Stomach smooth muscle (tissue), 2 donors: ENCODE measurements around the gene ZNF30.
"Not testable (repeated sequence)": the region's sequence is repeated elsewhere in the genome, so short reads cannot be mapped to it uniquely, and the experiment has no call there.

Experiments used
- H3K27ac ChIP-seq: one replicate; pipeline ENCODE4 v1.7.0; 2013; ENCODE audit warnings: mild to moderate bottlenecking, low read length, inconsistent platforms
- H3K27me3 ChIP-seq, 2 donors: one replicate each; pipeline ENCODE4 v1.7.0; 2013; ENCODE audit warnings: low read length in 2 of 2; ENCODE audit not compliant: insufficient read depth in 2 of 2, control insufficient read depth in 1 of 2
- H3K36me3 ChIP-seq, 2 donors: one replicate each; pipeline ENCODE4 v1.7.0; 2013; ENCODE audit warnings: low read length in 2 of 2; ENCODE audit not compliant: control insufficient read depth in 2 of 2, insufficient read depth in 2 of 2
- H3K4me1 ChIP-seq: one replicate; pipeline ENCODE4 v1.7.0; 2013; ENCODE audit warnings: low read length; ENCODE audit not compliant: control insufficient read depth, insufficient read depth
- H3K4me3 ChIP-seq, 2 donors: one replicate each; pipeline ENCODE4 v1.7.0; 2013; ENCODE audit warnings: low read length in 2 of 2
- H3K9ac ChIP-seq, 2 donors: one replicate each; pipeline ENCODE4 v1.7.0; 2013; ENCODE audit warnings: low read length in 2 of 2, mild to moderate bottlenecking in 1 of 2
- H3K9me3 ChIP-seq, 2 donors: one replicate each; pipeline ENCODE4 v1.7.0; 2013; ENCODE audit warnings: low read length in 2 of 2; ENCODE audit not compliant: control insufficient read depth in 2 of 2
- donor health status: healthy.
- donor health status: Pancreatic carcinoma.

The ZNF30 gene

DNA sequence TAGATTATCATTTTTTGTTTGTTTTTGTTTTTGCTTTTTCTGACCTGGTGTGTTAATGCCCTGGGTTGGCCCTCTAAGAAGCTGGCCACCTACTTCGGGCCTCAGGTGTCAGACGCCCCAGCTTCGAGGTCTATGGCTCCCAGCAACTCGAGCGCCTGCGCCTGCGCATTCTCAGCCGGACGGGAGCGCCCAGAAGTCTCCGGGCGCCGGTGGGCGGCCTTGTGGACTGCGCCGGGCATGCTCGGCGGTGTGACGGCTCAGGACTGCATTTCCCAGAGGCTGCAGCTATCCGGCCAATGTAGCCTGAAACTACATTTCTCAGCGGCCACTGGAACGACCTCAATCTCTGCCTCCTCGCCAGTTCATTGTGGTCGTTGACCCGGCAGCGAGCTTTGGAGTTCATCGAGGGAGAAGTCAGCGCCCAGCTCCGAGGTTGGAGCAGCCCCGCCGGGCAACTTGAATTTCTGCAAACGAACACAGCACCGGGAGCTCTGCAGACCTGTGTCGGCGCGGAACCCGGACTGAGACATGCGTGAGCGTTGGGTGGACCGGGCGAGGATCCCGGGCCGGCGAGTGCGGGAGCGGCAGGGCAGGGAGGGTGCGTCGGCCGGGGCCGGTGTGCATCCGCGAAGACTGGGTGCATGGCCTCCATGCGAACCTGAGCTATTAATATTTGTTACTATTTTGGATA, at the start of gene ZNF30:
Gene ZNF30 (plus strand): TSS at position 219 of the 691 bp plus-strand sequence. CDS start 3,045 bp downstream, outside the sequence.
- Histone ChIP-seq H3K9me3 (no peaks in the 10 kb centered on the region), H3K27ac (peak within 1 kb of the TSS; percentile 31), H3K36me3 (peaks cover 11% of the 10 kb centered on the region in 2 donors), H3K4me1 (peaks cover 5% of the 10 kb centered on the region), H3K27me3 (no peaks in the 10 kb centered on the region), H3K4me3 (peak within 1 kb of the TSS; percentile 85 to 87), H3K9ac (peak within 1 kb of the TSS; percentile 62 to 65)

DNA sequence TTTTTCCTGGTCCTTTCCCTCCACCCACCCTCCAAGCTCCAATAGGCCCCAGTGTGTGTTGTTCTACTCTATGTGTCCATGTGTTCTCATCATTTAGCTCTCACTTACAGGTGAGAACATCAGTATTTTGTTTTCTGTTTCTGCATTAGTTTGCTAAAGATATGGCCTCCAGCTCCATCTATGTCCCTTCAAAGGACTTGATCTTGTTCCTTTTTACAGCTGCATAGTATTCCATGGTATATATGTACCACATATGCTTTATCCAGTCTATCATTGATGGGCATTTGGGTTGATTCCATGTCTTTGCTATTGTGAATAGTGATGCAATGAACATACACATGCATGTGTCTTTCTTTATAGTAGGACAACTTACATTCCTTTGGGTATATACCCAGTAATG, 47.1 kb upstream of the ZNF30 start:
- Histone ChIP-seq H3K36me3 (no peaks in the 10 kb centered on the region), H3K27ac (no peak overlapping the region), H3K4me1 (no peaks in the 10 kb centered on the region), H3K4me3 (no peak overlapping the region), H3K27me3 (peaks cover 0 to 2% of the 10 kb centered on the region in 2 donors), H3K9me3 (peaks cover 0 to 12% of the 10 kb centered on the region in 2 donors), H3K9ac (no peak overlapping the region)

- Histone ChIP-seq H3K4me3 (no peak overlapping the region), H3K27ac (no peak overlapping the region), H3K27me3 (peaks cover 0 to 1% of the 10 kb centered on the region in 2 donors)
These were observed 46.7 kb upstream of the ZNF30 start for GRCh38 chr19:34880034-34880433.

DNA sequence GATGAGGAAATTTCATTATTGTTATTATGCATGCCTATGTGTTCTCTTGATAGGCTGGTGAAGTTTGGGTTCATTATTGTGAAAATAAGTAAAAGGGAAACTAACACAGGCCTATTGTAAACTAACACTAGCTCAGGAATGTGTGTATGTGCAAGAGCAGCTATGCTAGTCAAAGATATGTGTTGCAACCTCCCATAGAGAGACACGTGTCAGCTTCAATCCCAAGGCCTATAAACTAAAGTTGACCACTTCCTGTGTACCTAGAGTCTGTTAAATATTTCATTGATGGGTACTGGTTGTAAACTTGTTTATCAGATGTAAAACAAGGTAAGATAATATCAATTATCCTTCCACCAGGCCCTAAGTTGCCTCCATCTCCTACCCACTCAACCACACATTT, 44.7 kb upstream of the ZNF30 start:
- no peak overlapping the region for H3K4me3 ChIP-seq
- no peak overlapping the region for H3K9ac ChIP-seq
- no peaks in the 10 kb centered on the region for H3K36me3 ChIP-seq
- H3K27me3 ChIP-seq, result no peaks in the 10 kb centered on the region
- no peak overlapping the region for H3K27ac ChIP-seq
- H3K4me1 ChIP-seq, result no peaks in the 10 kb centered on the region
- H3K9me3 ChIP-seq, result peaks cover 0 to 17% of the 10 kb centered on the region in 2 donors

More at GRCh38 chr19:34880034-34880433, 46.7 kb upstream of the ZNF30 start:
- Histone ChIP-seq H3K9ac (no peak overlapping the region), H3K9me3 (peaks cover 0 to 13% of the 10 kb centered on the region in 2 donors), H3K4me1 (no peaks in the 10 kb centered on the region), H3K36me3 (no peaks in the 10 kb centered on the region)

GRCh38 chr19:34888091-34888490, 38.6 kb upstream of the ZNF30 start:
- Histone ChIP-seq H3K9ac (no peak overlapping the region), H3K36me3 (no peaks in the 10 kb centered on the region), H3K27me3 (peaks cover 0 to 2% of the 10 kb centered on the region in 2 donors), H3K4me1 (no peaks in the 10 kb centered on the region), H3K9me3 (peaks cover 0 to 14% of the 10 kb centered on the region in 2 donors), H3K27ac (no peak overlapping the region), H3K4me3 (no peak overlapping the region)

- Histone ChIP-seq H3K9ac (no peak overlapping the region), H3K27me3 (peaks cover 6 to 10% of the 10 kb centered on the region in 2 donors), H3K9me3 (no peaks in the 10 kb centered on the region), H3K4me1 (no peaks in the 10 kb centered on the region), H3K4me3 (no peak overlapping the region), H3K36me3 (no peaks in the 10 kb centered on the region), H3K27ac (no peak overlapping the region)
These were observed 26.5 kb upstream of the ZNF30 start for GRCh38 chr19:34900245-34900644.

DNA sequence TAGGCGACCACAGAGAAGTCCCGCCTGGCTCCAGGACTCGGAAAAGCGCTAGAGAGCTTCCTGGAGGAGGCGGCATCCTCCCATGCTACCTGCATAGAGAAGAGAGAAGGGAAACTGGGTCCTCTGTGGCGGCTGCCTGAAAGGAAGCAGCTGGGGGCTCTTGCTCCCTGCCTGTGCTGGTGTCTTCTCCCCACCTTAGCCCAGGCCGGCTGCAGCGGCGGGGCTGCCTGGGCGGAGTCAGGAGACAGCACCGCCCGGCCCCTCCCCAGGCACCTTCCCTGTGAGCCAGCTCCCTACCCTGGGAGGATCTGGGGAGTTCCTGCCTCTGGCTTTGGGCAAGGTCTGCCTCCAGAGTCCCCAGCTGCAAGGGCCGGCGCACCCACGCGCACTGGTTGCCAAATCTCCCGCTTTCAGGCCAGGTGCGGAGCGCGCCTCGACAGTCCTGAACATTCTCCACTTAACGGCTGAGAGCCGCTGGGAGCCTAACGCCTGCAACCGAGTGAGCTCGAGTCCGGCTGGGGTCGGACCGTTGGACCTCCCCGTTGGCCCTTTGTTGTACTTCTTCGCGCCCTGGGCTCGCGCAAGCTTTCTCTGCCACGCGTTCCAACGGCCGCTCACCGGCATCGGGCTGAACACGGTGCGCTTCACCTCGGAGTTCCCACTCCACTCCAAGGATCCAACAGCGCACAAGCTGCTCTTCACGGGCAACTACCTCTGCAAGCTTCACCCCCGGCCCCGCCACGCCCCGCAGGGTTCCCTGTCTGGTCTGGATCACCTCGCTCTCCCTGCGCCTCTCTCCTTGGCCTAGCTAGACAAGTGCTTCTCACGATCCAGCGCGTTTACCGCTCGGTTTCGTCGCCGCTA, 21.8 kb upstream of the ZNF30 start:
- Histone ChIP-seq H3K9ac (no peak overlapping the region), H3K27ac (no peak overlapping the region), H3K4me1 (no peaks in the 10 kb centered on the region), H3K9me3 (peaks cover 0 to 3% of the 10 kb centered on the region in 2 donors), H3K36me3 (no peaks in the 10 kb centered on the region), H3K4me3 (no peak overlapping the region), H3K27me3 (peaks cover 21 to 25% of the 10 kb centered on the region in 2 donors)

DNA sequence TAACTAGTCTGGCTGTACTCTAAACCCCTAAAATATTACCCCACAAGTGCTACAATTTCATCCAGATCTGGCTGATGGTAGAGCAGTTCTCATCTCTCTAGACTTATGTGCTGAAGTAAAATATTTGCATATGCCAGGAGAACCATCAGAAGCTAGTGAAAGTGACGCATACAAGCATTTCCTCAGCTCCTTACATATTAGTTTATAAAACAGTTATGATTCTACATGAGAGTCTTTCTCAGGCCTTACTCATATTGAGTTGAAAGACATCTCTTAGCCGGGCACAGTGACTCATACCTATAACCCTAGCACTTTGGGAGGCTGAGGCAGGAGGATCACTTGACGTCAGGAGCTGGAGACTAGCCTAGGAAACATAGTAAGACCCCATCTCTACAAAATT, 15.9 kb upstream of the ZNF30 start:
- H3K9ac ChIP-seq, result no peak overlapping the region
- no peak overlapping the region for H3K4me3 ChIP-seq
- no peak overlapping the region for H3K27ac ChIP-seq
- H3K27me3 ChIP-seq, result peaks cover 10 to 14% of the 10 kb centered on the region in 2 donors
- peaks cover 4 to 6% of the 10 kb centered on the region in 2 donors for H3K9me3 ChIP-seq
- no peaks in the 10 kb centered on the region for H3K4me1 ChIP-seq
- no peaks in the 10 kb centered on the region for H3K36me3 ChIP-seq

GRCh38 chr19:34917144-34917543, 9.6 kb upstream of the ZNF30 start:
- not testable (repeated sequence) for H3K4me1 ChIP-seq, H3K27ac ChIP-seq, H3K36me3 ChIP-seq, H3K4me3 ChIP-seq, H3K27me3 ChIP-seq, H3K9ac ChIP-seq
- peaks cover 10 to 13% of the 10 kb centered on the region in 2 donors for H3K9me3 ChIP-seq

DNA sequence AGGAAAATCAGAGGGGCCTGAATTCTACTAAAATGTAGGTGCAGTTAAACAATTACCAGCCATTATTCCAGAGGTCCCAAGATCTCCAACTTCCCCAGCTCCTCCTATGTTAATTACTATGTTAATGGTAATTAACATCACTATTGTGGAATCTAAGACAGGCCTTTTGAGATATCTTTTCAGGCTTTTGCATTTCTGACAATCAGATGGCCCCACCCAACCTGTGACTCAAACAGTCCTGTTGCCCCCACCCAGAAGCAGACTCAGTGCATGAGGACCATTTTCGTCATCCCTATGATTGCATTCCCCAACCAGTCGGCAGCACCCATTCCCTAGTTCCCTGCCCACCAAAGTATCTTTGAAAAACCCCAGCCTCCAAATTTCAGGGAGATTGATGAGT, 8.5 kb upstream of the ZNF30 start:
- H3K9ac ChIP-seq, result no peak overlapping the region
- no peaks in the 10 kb centered on the region for H3K4me1 ChIP-seq
- H3K27me3 ChIP-seq, result no peaks in the 10 kb centered on the region
- H3K36me3 ChIP-seq, result no peaks in the 10 kb centered on the region
- H3K4me3 ChIP-seq, result no peak overlapping the region
- no peak overlapping the region for H3K27ac ChIP-seq
- peaks cover 10 to 13% of the 10 kb centered on the region in 2 donors for H3K9me3 ChIP-seq
